ENCODE measurements around the gene BMP8A. TPM values are rescaled to one million over a fixed set of nuclear protein-coding genes. Genes with fewer than 3 reads are reported as not detected.
"Not testable (repeated sequence)": the region's sequence is repeated elsewhere in the genome, so short reads cannot be mapped to it uniquely, and the experiment has no call there.

Gene BMP8A
- total RNA-seq, 3 donors from 2014 or later: 0.33 TPM; not detected in 2

DNA sequence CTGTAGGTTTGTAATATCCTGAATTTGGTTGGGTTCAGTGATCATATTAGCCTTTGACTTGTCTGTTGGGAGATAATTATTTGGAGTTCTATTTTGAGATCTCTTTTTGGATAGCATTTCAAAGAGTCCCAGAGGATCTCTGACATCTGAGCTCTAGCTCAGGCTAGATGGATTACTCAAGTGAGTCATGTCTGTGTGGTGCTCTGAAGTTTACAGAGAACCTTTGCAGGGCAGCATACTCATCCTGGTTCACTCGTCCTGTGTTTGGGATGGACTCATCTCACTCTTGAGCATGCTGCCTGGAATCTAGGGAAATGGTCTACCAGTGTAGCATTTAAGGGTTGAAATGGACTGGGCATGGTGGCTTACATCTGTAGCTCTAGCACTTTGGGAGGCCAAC, 29.4 kb upstream of the BMP8A start:
- Histone ChIP-seq H3K4me1 (no peaks in the 10 kb centered on the region), H3K27ac (no peak overlapping the region), H3K9me3 (no peaks in the 10 kb centered on the region), H3K4me3 (no peak overlapping the region), H3K36me3 (peaks cover 22% of the 10 kb centered on the region), H3K27me3 (no peaks in the 10 kb centered on the region)
- intact Hi-C loops (cut with DNase I; ENCODE audit: low total_unique reads): no loop called here
- TF ChIP-seq, protein P1, sequence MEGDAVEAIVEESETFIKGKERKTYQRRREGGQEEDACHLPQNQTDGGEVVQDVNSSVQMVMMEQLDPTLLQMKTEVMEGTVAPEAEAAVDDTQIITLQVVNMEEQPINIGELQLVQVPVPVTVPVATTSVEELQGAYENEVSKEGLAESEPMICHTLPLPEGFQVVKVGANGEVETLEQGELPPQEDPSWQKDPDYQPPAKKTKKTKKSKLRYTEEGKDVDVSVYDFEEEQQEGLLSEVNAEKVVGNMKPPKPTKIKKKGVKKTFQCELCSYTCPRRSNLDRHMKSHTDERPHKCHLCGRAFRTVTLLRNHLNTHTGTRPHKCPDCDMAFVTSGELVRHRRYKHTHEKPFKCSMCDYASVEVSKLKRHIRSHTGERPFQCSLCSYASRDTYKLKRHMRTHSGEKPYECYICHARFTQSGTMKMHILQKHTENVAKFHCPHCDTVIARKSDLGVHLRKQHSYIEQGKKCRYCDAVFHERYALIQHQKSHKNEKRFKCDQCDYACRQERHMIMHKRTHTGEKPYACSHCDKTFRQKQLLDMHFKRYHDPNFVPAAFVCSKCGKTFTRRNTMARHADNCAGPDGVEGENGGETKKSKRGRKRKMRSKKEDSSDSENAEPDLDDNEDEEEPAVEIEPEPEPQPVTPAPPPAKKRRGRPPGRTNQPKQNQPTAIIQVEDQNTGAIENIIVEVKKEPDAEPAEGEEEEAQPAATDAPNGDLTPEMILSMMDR (IDR thresholded peaks at IDR 0.05): no peak
- TF ChIP-seq POLR2AphosphoS5 (IDR thresholded peaks at IDR 0.05) (no peak), POLR2A (IDR thresholded peaks at IDR 0.05) (no peak)
- DNase-seq (ENCODE audit: low spot score in 2 of 2): no peak

DNA sequence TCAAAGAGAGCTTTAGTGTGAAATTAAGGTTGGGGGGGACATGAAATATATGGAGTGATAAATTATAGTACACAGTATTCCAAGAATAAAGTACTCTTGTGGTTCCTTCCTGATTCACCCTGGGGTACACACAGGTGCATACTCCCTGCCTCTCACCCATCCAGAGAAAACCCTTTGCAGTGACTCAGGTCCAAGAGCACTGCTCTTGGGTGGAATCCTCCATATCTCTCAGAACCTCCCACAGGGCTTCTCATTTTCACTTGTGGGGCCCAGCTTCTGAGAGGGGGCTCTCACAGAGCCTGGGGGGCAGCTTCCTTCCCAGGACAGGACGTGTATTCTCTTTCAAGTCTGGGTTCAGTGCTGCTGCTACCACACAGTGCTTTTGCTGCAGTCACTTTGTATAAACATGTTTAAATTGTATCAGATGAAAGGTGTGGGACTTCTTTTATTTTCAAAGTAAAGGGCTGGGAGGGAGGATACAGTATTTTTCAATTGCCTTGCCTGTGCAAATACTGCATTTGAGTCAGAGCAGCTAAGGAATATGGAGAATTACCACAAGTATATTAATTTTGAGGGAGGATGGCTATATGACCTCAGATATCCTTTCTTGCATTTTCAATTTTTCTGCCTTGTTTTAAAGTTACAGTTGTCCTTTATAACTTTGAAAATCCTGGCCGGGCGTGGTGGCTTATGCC, 24.9 kb upstream of the BMP8A start:
- DNase-seq (ENCODE audit: low spot score in 2 of 2): no peak
- H3K4me3 ChIP-seq: no peak overlapping the region
- H3K4me1 ChIP-seq: no peaks in the 10 kb centered on the region
- intact Hi-C loops (cut with DNase I; ENCODE audit: low total_unique reads): no loop called here
- H3K36me3 ChIP-seq: peaks cover 13% of the 10 kb centered on the region
- H3K27ac ChIP-seq: no peak overlapping the region
- TF ChIP-seq, protein P1 (IDR thresholded peaks at IDR 0.05): no peak
- TF ChIP-seq POLR2A (IDR thresholded peaks at IDR 0.05) (no peak), POLR2AphosphoS5 (IDR thresholded peaks at IDR 0.05) (no peak)
- H3K9me3 ChIP-seq: no peaks in the 10 kb centered on the region
- H3K27me3 ChIP-seq: no peaks in the 10 kb centered on the region

DNA sequence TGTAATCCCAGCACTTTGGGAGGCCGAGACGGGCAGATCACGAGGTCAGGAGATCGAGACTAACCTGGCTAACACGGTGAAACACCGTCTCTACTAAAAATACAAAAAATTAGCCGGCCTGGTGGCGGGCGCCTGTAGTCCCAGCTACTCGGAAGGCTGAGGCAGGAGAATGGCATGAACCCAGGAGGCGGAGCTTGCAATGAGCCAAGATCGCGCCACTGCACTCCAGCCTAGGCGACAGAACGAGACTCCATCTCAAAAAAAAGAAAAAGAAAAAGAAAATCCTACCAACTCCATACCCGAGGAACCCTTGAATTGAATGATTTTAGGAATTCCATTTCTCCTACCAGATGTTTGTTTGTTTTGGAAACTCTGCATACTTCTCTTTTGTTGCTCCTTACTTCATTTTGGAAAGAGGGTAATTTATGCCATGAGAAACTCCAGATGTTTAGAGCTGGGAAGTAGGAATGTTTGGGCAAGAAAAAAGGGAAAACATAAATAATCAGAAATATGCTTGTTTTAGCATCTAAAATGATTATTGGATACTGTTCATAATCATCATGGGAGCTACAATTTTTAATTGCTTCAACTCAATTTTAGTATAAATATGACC, 24.2 kb upstream of the BMP8A start:
- DNase-seq (ENCODE audit: low spot score in 2 of 2); intact Hi-C loops (cut with DNase I; ENCODE audit: low total_unique reads); H3K27ac ChIP-seq; H3K4me3 ChIP-seq; H3K27me3 ChIP-seq; H3K4me1 ChIP-seq; H3K9me3 ChIP-seq: not testable (repeated sequence)
- H3K36me3 ChIP-seq: peaks cover 10% of the 10 kb centered on the region

DNA sequence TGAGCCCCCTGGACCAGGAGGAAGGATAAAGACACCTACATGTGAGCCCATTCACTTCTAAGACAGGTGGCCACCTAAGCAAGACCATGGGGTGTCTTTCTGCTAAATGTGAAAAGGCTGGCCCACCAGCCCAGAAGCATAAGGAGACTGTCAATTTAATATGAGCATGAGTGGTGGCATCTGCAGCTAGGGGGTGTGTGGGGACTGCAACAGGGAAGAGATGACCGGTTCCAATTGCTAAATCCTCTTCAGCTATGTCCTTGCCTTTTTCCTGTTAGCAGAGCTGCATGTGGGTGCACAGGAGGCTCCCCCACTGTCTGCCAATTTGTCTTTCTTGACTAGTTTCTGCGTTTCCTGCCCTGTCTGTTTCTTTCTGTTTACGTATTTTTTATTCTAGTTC, 22.3 kb upstream of the BMP8A start:
- Histone ChIP-seq H3K9me3 (no peaks in the 10 kb centered on the region), H3K4me3 (no peak overlapping the region), H3K36me3 (peaks cover 7% of the 10 kb centered on the region), H3K4me1 (no peaks in the 10 kb centered on the region), H3K27ac (no peak overlapping the region), H3K27me3 (no peaks in the 10 kb centered on the region)
- no peak for DNase-seq (ENCODE audit: low spot score in 2 of 2)
- intact Hi-C loops (cut with DNase I; ENCODE audit: low total_unique reads): no loop called here
- TF ChIP-seq POLR2AphosphoS5 (IDR thresholded peaks at IDR 0.05) (no peak), POLR2A (IDR thresholded peaks at IDR 0.05) (no peak)
- TF ChIP-seq, protein P1 (IDR thresholded peaks at IDR 0.05): no peak

DNA sequence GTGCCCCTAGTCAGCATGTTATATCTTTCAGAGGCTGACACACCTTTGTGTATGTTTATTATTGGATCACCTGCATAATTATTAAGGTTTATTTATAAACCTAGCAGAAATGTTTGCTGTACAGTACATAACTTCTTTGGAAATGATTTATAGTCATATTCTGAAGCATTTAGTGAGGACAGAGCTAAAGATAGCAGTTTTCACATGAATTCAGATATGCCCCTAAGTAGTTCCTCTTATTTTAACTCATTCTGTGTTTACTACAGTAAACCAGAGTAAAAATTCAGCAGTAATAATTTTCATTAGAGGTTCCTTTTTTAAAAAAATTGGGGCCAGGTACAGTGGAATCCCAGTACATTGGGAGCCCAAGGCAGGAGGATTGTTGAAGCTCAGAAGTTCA, 21.4 kb upstream of the BMP8A start:
- no peak overlapping the region for H3K27ac ChIP-seq
- TF ChIP-seq, protein P1 (IDR thresholded peaks at IDR 0.05): no peak
- no peak for TF ChIP-seq POLR2AphosphoS5 (IDR thresholded peaks at IDR 0.05)
- TF ChIP-seq POLR2A (IDR thresholded peaks at IDR 0.05): no peak
- intact Hi-C loops (cut with DNase I; ENCODE audit: low total_unique reads): no loop called here
- DNase-seq (ENCODE audit: low spot score in 2 of 2): no peak
- no peaks in the 10 kb centered on the region for H3K27me3 ChIP-seq
- H3K36me3 ChIP-seq: peaks cover 3% of the 10 kb centered on the region
- H3K4me3 ChIP-seq: no peak overlapping the region
- no peaks in the 10 kb centered on the region for H3K9me3 ChIP-seq
- H3K4me1 ChIP-seq: no peaks in the 10 kb centered on the region
